ENCODE data around the gene FNDC5.

The FNDC5 gene

GRCh38 chr1:32816676-32817158 lies 54.0 kb downstream of the FNDC5 start:
- DNase-seq (ENCODE audit: low read depth in 2 of 2) = no peak

GRCh38 chr1:32813941-32814739 lies 56.6 kb downstream of the FNDC5 start:
- DNase-seq (ENCODE audit: low read depth in 2 of 2) = no peak

All from stimulated activated CD8-positive, alpha-beta memory T cell treated with anti-CD3 and anti-CD28 coated beads, Interleukin-7, amount 100 ng/mL, for 1 hour (primary cell).